ENCODE measurements around the gene ASAP3. TPM values are rescaled to one million over a fixed set of nuclear protein-coding genes. Genes with fewer than 3 reads are reported as not detected.

Gene ASAP3
- total RNA-seq, 1 experiment from 2014 or later: 17.9 TPM

DNA sequence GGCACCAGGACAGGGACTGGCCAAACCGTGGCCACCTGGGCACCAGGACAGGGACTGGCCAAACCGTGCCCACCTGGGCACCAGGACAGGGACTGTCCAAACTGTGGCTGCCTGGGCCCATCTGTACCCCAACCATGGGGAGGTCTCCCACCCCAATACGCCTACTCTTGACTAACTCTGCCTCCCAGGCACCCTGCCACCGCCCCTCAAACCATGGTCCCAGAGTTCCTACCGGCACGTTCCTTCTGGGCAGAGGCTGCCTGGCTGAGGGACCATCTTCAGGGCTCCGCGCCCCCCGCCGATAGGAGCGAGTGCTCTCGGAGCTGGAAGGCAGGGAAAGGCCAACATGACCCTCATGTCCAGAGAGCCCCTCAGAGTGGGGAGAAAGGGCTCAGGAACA, 53.2 kb downstream of the ASAP3 start:
- BruUV-seq (replicated peaks): no TSS peak
- DNase-seq (ENCODE audit: low read depth, low spot score) (no peak), ATAC-seq (no peak)
- ChIA-PET POLR2A (no interaction called here), CTCF (no interaction called here)
- H3K36me3 ChIP-seq (ENCODE audit: control insufficient read depth, insufficient read depth, low read length): no peaks in the 10 kb centered on the region
- H3K9me3 ChIP-seq (ENCODE audit: control insufficient read depth, insufficient read depth, low read depth, low read length): no peaks in the 10 kb centered on the region
- H3K4me3 ChIP-seq (ENCODE audit: low read depth in 2 of 2, low read length in 2 of 2): no peak overlapping the region
- in situ Hi-C loops (cut with HindIII; ENCODE audit: low pct_unique_long_range_greater_than_20kb, low sequenced_read_pairs) (no loop called here), intact Hi-C loops (cut with micrococcal nuclease; ENCODE audit: unreplicated experiment) (no loop called here)
- no peak overlapping the region for H3K27ac ChIP-seq (ENCODE audit: low read length)
- no peaks in the 10 kb centered on the region for H3K27me3 ChIP-seq (ENCODE audit: control insufficient read depth, insufficient read depth, low read length)
- H3K4me1 ChIP-seq (ENCODE audit: control insufficient read depth, insufficient read depth, low read length): no peaks in the 10 kb centered on the region
- TF ChIP-seq TCF7L2 (IDR thresholded peaks at IDR 0.05; ENCODE audit: low read depth, low read length) (no peak), SIN3A (IDR thresholded peaks at IDR 0.05; ENCODE audit: borderline replicate concordance, insufficient read depth, low read depth, low read length) (no peak), POLR2AphosphoS5 (IDR thresholded peaks at IDR 0.05; ENCODE audit: low read depth, low read length) (no peak), REST (IDR thresholded peaks at IDR 0.05; ENCODE audit: insufficient read depth in 1 of 2, low read depth in 2 of 2, low read length in 1 of 2) (no peak)
- TF ChIP-seq, protein P1, sequence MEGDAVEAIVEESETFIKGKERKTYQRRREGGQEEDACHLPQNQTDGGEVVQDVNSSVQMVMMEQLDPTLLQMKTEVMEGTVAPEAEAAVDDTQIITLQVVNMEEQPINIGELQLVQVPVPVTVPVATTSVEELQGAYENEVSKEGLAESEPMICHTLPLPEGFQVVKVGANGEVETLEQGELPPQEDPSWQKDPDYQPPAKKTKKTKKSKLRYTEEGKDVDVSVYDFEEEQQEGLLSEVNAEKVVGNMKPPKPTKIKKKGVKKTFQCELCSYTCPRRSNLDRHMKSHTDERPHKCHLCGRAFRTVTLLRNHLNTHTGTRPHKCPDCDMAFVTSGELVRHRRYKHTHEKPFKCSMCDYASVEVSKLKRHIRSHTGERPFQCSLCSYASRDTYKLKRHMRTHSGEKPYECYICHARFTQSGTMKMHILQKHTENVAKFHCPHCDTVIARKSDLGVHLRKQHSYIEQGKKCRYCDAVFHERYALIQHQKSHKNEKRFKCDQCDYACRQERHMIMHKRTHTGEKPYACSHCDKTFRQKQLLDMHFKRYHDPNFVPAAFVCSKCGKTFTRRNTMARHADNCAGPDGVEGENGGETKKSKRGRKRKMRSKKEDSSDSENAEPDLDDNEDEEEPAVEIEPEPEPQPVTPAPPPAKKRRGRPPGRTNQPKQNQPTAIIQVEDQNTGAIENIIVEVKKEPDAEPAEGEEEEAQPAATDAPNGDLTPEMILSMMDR (IDR thresholded peaks at IDR 0.05): no peak

DNA sequence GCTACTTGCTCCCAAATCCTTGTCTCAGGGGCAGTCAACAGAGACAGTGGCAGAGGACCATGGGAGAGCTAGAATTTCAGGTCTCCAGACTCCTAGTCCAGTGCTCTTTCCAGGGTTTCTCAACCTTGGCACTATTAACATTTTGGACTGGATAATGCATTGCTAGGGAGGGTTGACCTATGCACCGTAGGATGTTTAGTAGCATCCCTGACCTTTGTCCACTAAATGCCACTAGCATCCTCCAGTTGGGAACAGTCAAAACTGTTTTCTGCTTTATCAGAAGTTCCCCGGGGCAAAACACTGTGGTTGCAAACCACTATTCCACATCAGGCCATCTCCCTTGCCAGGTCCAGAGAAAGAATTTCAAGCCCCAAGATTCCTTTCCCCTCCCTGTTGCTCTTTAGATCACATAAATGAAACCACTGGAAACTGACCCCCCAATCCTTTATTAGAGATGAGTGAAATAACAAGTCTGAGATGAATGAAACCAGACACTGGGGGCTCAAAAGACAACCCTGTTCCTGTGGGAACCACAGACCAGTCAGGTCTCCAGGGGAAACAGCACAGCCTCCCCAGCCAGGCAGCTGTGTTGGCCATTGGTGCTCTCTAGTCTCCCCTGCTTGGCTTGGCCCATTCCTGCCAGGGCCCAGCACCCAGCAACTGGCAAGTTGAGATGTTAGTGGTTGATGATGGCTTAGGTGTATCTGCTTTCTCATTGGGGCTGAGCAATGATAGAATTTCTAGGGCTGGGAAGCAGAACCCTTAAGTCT, 55.7 kb downstream of the ASAP3 start:
- DNase-seq (ENCODE audit: low read depth, low spot score) (no peak), ATAC-seq (no peak)
- Histone ChIP-seq H3K4me3 (ENCODE audit: low read depth in 2 of 2, low read length in 2 of 2) (no peak overlapping the region), H3K9me3 (ENCODE audit: control insufficient read depth, insufficient read depth, low read depth, low read length) (no peaks in the 10 kb centered on the region), H3K4me1 (ENCODE audit: control insufficient read depth, insufficient read depth, low read length) (peaks cover 3% of the 10 kb centered on the region), H3K36me3 (ENCODE audit: control insufficient read depth, insufficient read depth, low read length) (no peaks in the 10 kb centered on the region), H3K27ac (ENCODE audit: low read length) (no peak overlapping the region), H3K27me3 (ENCODE audit: control insufficient read depth, insufficient read depth, low read length) (no peaks in the 10 kb centered on the region)
- POLR2A ChIA-PET: no interaction called here
- intact Hi-C loops (cut with micrococcal nuclease; ENCODE audit: unreplicated experiment) (no loop called here), in situ Hi-C loops (cut with HindIII; ENCODE audit: low pct_unique_long_range_greater_than_20kb, low sequenced_read_pairs) (no loop called here)
- CTCF ChIA-PET: no interaction called here
- TF ChIP-seq TCF7L2 (IDR thresholded peaks at IDR 0.05; ENCODE audit: low read depth, low read length): no peak
- TSS peak; percentile 69 for BruUV-seq (replicated peaks)

DNA sequence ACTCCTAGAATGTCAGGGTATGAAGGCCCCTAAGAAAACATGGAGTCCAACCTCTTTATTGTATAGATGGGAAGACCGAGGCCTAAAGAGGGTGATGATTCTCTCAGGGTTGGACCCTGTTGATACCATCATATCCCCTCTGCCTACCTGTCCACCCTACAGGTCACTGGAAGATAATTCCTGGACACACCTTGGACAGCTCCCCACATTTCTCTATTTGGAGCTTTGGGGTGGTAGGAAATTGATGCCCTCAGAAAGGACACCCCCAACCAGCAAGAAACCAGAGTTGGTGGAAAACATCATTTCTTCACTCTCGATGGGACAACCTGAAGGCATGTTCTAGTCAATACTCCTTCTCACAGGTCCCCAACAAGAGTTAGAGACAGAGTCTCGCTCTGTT, 56.4 kb downstream of the ASAP3 start:
- POLR2A ChIA-PET: no interaction called here
- Histone ChIP-seq H3K36me3 (ENCODE audit: control insufficient read depth, insufficient read depth, low read length) (no peaks in the 10 kb centered on the region), H3K9me3 (ENCODE audit: control insufficient read depth, insufficient read depth, low read depth, low read length) (no peaks in the 10 kb centered on the region), H3K4me3 (ENCODE audit: low read depth in 2 of 2, low read length in 2 of 2) (no peak overlapping the region), H3K27me3 (ENCODE audit: control insufficient read depth, insufficient read depth, low read length) (no peaks in the 10 kb centered on the region), H3K4me1 (ENCODE audit: control insufficient read depth, insufficient read depth, low read length) (peaks cover 9% of the 10 kb centered on the region), H3K27ac (ENCODE audit: low read length) (no peak overlapping the region)
- no peak for ATAC-seq
- no TSS peak for BruUV-seq (replicated peaks)
- CTCF ChIA-PET: no interaction called here
- intact Hi-C loops (cut with micrococcal nuclease; ENCODE audit: unreplicated experiment): no loop called here
- TF ChIP-seq REST (IDR thresholded peaks at IDR 0.05; ENCODE audit: insufficient read depth in 1 of 2, low read depth in 2 of 2, low read length in 1 of 2): peak in 1 of 2 experiments; percentile 70; a peak in 2 of 4 replicates
- no peak for TF ChIP-seq SIN3A (IDR thresholded peaks at IDR 0.05; ENCODE audit: borderline replicate concordance, insufficient read depth, low read depth, low read length)
- TF ChIP-seq, protein P1 (IDR thresholded peaks at IDR 0.05): no peak
- TF ChIP-seq POLR2AphosphoS5 (IDR thresholded peaks at IDR 0.05; ENCODE audit: low read depth, low read length): no peak
- in situ Hi-C loops (cut with HindIII; ENCODE audit: low pct_unique_long_range_greater_than_20kb, low sequenced_read_pairs): no loop called here
- DNase-seq (ENCODE audit: low read depth, low spot score): no peak

Measured in Panc1 (cell line).